Neural crest cell (in vitro differentiated cells): ENCODE results near the gene TUT4. TPM values are rescaled to one million over a fixed set of nuclear protein-coding genes. Genes with fewer than 3 reads are reported as not detected.
A peak's percentile ranks its signal among the peaks of the same experiment; 100 is the strongest.

ENCODE experiments used
- DNase-seq: peaks from one replicate; pipeline ENCODE4 v3.0.0; 2021; ENCODE audit warnings: low read depth, mixed read lengths, low spot score
- H3K27ac Mint-ChIP-seq: one replicate; pipeline ENCODE4 v1.8.0; 2021; ENCODE audit warnings: mild to moderate bottlenecking, mixed read lengths; ENCODE audit not compliant: unreplicated experiment
- H3K27me3 Mint-ChIP-seq: 2 replicates; pipeline ENCODE4 v1.8.0; 2021; ENCODE audit warnings: low read depth, mild to moderate bottlenecking, mixed read lengths
- H3K36me3 Mint-ChIP-seq: 2 replicates; pipeline ENCODE4 v1.8.0; 2021; ENCODE audit warnings: low read depth, mild to moderate bottlenecking, mixed read lengths
- H3K4me1 Mint-ChIP-seq: 2 replicates; pipeline ENCODE4 v1.8.0; 2021; ENCODE audit warnings: mixed read lengths
- H3K4me3 Mint-ChIP-seq: one replicate; pipeline ENCODE4 v1.8.0; 2021; ENCODE audit warnings: mild to moderate bottlenecking, mixed read lengths
- H3K9me3 Mint-ChIP-seq: 2 replicates; pipeline ENCODE4 v1.8.0; 2021; ENCODE audit warnings: mixed read lengths
- total RNA-seq: library from RNA; stranded (reverse); gene quantifications from 2 replicates; pipeline ENCODE4 v1.2.1, GENCODE V29; 2021
- TF ChIP-seq, protein P1 (sequence below): fragments of 200-600 bp; sonication (generic); conservative IDR thresholded peaks from 2 replicates; pipeline ENCODE4 v1.5.0; 2021; ENCODE audit warnings: antibody characterized with exemption, mild to moderate bottlenecking

Gene TUT4
- total RNA-seq, 1 donor from 2014 or later, result 88.0 TPM

DNA sequence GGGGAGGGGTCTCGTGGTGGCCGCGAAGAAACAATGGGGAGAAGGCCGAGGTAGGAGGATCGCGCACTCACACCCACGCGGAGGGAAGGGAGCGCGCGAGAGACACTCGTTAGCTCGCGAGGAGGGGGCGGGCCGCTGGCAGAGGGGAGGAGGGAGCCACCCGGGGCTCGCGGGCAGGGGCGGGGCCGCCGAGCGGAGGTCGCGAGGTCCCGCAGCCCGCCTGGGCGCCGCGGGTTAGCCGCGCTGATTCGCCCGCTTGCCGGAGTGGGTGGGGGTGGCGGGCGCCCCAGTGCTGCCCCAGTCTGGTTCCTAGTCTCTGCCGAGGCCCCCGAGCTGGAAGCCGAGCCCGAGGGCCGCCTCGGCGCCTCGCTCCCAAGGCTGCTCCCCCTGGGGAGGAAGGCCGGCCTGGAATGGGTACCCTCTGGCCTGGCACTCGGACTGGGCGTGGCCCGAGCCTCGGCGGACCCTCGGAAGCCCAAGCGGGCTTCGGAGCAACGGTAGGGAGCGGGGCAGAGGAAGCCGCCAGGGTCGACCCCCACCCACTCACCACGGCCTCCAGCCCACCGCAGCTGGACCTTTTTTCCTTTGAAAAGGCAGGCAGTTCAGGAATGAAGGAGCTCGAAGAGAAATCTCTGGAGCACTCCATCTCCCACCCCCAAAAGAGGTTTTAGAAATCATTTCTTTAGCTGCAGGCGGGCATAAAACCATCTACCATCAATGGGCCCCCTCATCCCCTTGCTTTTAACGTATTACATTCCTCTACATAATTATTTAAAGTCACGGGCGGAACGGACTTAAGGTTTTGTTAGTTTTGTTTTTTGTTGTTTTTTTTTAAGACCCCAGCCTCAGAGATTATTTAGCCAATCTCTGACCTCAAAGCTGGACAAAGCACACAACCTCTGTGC lies 722 bp upstream of the TUT4 start:
- H3K9me3 Mint-ChIP-seq, result no peaks in the 10 kb centered on the region
- peak; percentile 90 for DNase-seq
- peak overlapping the region; percentile 88 for H3K4me3 Mint-ChIP-seq
- H3K36me3 Mint-ChIP-seq, result no peaks in the 10 kb centered on the region
- peak overlapping the region; percentile 97 for H3K27ac Mint-ChIP-seq
- peaks cover 31% of the 10 kb centered on the region for H3K4me1 Mint-ChIP-seq
- TF ChIP-seq, protein P1, sequence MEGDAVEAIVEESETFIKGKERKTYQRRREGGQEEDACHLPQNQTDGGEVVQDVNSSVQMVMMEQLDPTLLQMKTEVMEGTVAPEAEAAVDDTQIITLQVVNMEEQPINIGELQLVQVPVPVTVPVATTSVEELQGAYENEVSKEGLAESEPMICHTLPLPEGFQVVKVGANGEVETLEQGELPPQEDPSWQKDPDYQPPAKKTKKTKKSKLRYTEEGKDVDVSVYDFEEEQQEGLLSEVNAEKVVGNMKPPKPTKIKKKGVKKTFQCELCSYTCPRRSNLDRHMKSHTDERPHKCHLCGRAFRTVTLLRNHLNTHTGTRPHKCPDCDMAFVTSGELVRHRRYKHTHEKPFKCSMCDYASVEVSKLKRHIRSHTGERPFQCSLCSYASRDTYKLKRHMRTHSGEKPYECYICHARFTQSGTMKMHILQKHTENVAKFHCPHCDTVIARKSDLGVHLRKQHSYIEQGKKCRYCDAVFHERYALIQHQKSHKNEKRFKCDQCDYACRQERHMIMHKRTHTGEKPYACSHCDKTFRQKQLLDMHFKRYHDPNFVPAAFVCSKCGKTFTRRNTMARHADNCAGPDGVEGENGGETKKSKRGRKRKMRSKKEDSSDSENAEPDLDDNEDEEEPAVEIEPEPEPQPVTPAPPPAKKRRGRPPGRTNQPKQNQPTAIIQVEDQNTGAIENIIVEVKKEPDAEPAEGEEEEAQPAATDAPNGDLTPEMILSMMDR, result no peak
- no peaks in the 10 kb centered on the region for H3K27me3 Mint-ChIP-seq

DNA sequence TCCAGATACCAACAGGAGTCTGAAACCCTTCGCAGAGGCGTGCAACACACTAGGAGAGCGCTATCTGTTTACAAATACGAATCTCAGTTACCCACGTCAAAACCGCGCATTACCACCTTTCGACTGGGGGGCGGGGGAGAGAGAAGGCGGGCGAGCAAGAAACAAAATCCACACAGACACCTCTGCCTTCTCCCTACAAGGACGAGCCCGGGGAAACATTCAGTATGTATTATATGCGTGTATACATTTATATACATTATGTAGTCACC lies 722 bp downstream of the TUT4 start:
- DNase-seq, result peak; percentile 12
- Mint-ChIP-seq H3K36me3 (no peaks in the 10 kb centered on the region), H3K27ac (no peak overlapping the region), H3K4me1 (peaks cover 31% of the 10 kb centered on the region), H3K9me3 (no peaks in the 10 kb centered on the region), H3K27me3 (no peaks in the 10 kb centered on the region), H3K4me3 (no peak overlapping the region)
- TF ChIP-seq, protein P1, result no peak

DNA sequence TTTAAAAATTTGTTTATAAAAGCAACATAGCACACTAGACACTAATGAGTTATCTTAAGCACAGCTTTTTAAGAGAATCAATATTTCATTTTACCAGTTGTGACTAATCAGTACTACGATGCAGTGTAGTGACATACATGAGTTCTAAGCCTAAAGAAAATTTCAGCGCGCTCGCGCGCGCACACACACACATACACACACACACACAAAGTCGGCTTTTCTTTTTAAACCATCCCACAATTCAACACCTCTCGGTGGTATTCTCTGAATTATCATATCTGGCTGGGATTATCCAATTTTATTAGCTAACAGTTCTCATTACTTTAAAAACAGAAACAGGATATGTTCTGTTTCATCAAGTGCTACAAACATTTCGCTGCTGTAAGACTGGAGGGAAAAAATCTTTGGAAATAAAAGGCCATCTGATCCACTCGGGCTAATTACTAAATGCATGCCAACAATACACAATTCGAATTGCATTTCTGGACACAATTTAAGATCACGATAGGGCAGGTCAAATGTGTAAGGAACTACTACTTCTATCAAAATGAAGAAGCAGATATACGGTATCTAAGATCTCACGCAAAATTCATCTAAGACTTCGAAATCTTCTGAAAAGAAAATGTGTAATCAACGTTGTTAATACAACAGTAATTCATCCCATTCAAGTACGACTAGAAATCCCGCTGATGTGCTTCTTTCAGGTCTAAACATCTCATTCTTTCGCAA lies 1.2 kb downstream of the TUT4 start:
- DNase-seq, result peak; percentile 26
- H3K4me1 Mint-ChIP-seq, result peaks cover 31% of the 10 kb centered on the region
- H3K9me3 Mint-ChIP-seq, result no peaks in the 10 kb centered on the region
- no peak overlapping the region for H3K27ac Mint-ChIP-seq
- no peaks in the 10 kb centered on the region for H3K36me3 Mint-ChIP-seq
- H3K27me3 Mint-ChIP-seq, result no peaks in the 10 kb centered on the region
- TF ChIP-seq, protein P1, result no peak
- H3K4me3 Mint-ChIP-seq, result no peak overlapping the region

DNA sequence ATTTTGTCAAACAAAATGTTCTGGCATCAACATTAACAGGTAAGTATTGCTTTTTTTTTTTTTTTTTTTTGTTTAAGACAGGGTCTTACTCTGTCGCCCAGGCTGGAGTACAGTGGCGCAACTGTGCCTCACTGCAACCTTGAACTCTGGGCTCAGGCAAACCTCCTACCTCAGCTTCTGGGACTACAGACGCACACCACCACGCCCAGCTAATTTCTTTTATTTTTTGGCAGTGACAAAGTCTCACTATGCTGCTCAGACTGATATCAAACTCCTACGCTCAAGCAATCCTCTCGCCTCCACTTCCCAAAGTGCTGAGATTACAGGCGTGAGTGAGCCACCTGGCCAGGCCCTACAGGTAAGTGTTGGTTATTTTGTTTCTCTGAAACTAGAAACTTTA lies 2.4 kb downstream of the TUT4 start:
- H3K36me3 Mint-ChIP-seq, result peaks cover 6% of the 10 kb centered on the region
- no peak for DNase-seq
- TF ChIP-seq, protein P1, result no peak
- no peaks in the 10 kb centered on the region for H3K27me3 Mint-ChIP-seq
- peaks cover 3% of the 10 kb centered on the region for H3K9me3 Mint-ChIP-seq
- no peak overlapping the region for H3K27ac Mint-ChIP-seq
- peaks cover 31% of the 10 kb centered on the region for H3K4me1 Mint-ChIP-seq
- H3K4me3 Mint-ChIP-seq, result peak overlapping the region; percentile 39

DNA sequence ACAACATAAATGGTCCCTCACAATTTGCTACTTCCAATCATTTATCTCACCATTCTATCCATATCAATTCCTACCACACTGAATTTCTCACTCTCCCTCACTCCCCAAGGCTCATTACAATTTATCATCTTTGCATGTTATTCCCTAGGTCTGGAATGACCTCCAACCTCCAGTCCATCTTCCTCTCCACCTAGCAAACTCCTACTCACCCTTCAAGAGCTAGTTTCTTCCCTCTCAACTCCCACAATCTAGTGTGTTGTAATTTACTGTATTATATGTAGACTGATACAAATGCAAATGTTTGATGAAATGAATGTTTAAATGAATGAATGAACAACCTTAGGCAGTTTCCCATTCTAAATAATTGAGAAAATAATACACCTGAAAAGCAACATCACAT lies 3.6 kb downstream of the TUT4 start:
- peak overlapping the region; percentile 18 for H3K4me3 Mint-ChIP-seq
- DNase-seq, result no peak
- TF ChIP-seq, protein P1, result no peak
- H3K27ac Mint-ChIP-seq, result no peak overlapping the region
- H3K4me1 Mint-ChIP-seq, result peaks cover 20% of the 10 kb centered on the region
- H3K27me3 Mint-ChIP-seq, result no peaks in the 10 kb centered on the region
- peaks cover 5% of the 10 kb centered on the region for H3K9me3 Mint-ChIP-seq
- H3K36me3 Mint-ChIP-seq, result peaks cover 16% of the 10 kb centered on the region
